ENCODE measurements around the gene NBEA.

NBEA gene

DNA sequence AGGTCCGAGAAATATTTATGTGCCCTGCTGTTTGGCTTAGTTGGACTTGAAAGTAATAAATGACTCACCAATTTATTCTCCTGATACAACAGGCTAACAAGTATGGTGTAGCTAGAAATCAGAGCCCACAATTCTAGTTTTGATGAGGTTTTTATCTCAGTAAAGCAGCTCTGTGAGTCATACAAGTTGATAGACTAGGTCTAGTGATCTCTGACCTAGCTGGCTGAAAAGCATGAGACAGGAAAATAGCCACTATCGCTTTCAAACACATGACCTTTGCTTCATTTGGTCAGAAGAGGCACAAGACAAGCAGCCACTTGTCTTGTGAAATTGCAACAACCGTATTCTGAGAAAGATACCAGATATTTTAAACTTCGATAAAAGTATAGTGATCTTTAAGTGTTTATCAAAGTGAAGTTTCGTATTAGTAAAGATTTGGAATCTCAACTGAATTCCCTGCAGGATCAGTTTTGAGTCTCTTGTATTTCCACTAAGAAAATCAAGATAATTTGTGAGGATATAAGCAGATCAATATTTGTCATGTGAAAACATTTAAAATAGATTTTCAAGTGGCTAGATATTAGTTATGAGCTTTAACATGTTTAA is 407.7 kb downstream of the NBEA start:
- no peak overlapping the region for H3K27ac ChIP-seq (replicated peaks)
- no peak for DNase-seq (ENCODE audit: low read depth in 1 of 2, low spot score in 1 of 2)
- H3K27me3 ChIP-seq (ENCODE audit: insufficient read depth, poor library complexity, severe bottlenecking), result no peaks in the 10 kb centered on the region
- H3K4me3 ChIP-seq (replicated peaks; ENCODE audit: insufficient read depth, low read length), result no peak overlapping the region
- TF ChIP-seq SPI1 (IDR thresholded peaks at IDR 0.05; ENCODE audit: borderline replicate concordance, low read depth) (no peak), POLR2AphosphoS5 (IDR thresholded peaks at IDR 0.05; ENCODE audit: low read depth) (no peak), GABPA (IDR thresholded peaks at IDR 0.05; ENCODE audit: low read depth) (no peak)
- TF ChIP-seq, protein P1, sequence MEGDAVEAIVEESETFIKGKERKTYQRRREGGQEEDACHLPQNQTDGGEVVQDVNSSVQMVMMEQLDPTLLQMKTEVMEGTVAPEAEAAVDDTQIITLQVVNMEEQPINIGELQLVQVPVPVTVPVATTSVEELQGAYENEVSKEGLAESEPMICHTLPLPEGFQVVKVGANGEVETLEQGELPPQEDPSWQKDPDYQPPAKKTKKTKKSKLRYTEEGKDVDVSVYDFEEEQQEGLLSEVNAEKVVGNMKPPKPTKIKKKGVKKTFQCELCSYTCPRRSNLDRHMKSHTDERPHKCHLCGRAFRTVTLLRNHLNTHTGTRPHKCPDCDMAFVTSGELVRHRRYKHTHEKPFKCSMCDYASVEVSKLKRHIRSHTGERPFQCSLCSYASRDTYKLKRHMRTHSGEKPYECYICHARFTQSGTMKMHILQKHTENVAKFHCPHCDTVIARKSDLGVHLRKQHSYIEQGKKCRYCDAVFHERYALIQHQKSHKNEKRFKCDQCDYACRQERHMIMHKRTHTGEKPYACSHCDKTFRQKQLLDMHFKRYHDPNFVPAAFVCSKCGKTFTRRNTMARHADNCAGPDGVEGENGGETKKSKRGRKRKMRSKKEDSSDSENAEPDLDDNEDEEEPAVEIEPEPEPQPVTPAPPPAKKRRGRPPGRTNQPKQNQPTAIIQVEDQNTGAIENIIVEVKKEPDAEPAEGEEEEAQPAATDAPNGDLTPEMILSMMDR (IDR thresholded peaks at IDR 0.05; ENCODE audit: insufficient read depth, low read length), result no peak
- TF ChIP-seq, protein P2, sequence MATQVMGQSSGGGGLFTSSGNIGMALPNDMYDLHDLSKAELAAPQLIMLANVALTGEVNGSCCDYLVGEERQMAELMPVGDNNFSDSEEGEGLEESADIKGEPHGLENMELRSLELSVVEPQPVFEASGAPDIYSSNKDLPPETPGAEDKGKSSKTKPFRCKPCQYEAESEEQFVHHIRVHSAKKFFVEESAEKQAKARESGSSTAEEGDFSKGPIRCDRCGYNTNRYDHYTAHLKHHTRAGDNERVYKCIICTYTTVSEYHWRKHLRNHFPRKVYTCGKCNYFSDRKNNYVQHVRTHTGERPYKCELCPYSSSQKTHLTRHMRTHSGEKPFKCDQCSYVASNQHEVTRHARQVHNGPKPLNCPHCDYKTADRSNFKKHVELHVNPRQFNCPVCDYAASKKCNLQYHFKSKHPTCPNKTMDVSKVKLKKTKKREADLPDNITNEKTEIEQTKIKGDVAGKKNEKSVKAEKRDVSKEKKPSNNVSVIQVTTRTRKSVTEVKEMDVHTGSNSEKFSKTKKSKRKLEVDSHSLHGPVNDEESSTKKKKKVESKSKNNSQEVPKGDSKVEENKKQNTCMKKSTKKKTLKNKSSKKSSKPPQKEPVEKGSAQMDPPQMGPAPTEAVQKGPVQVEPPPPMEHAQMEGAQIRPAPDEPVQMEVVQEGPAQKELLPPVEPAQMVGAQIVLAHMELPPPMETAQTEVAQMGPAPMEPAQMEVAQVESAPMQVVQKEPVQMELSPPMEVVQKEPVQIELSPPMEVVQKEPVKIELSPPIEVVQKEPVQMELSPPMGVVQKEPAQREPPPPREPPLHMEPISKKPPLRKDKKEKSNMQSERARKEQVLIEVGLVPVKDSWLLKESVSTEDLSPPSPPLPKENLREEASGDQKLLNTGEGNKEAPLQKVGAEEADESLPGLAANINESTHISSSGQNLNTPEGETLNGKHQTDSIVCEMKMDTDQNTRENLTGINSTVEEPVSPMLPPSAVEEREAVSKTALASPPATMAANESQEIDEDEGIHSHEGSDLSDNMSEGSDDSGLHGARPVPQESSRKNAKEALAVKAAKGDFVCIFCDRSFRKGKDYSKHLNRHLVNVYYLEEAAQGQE (IDR thresholded peaks at IDR 0.05; ENCODE audit: insufficient replicate concordance, low read depth), result no peak

DNA sequence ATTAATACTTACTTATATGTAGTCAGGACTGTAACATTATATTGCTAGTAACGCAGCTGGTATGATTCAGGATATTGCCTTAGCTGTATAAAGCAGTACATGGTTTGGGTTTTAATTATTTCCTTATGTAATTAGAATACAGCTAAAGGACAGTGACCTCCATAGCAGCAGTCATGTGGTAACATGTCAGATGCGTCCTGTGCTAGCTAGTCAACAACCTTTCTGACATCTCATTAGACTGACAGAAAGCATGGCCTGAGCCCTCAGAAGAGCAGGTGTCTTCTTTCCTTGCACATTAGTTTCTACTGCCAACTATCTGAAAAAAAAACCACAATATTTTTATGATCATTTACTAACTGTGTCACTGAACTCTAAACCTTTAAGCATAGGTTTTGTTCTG is 412.2 kb downstream of the NBEA start:
- DNase-seq (ENCODE audit: low read depth in 1 of 2, low spot score in 1 of 2), result no peak
- TF ChIP-seq SPI1 (IDR thresholded peaks at IDR 0.05; ENCODE audit: borderline replicate concordance, low read depth) (no peak), GABPA (IDR thresholded peaks at IDR 0.05; ENCODE audit: low read depth) (no peak), POLR2AphosphoS5 (IDR thresholded peaks at IDR 0.05; ENCODE audit: low read depth) (no peak)
- TF ChIP-seq, protein P1 (IDR thresholded peaks at IDR 0.05; ENCODE audit: insufficient read depth, low read length), result no peak
- TF ChIP-seq, protein P2 (IDR thresholded peaks at IDR 0.05; ENCODE audit: insufficient replicate concordance, low read depth), result no peak
- no peaks in the 10 kb centered on the region for H3K27me3 ChIP-seq (ENCODE audit: insufficient read depth, poor library complexity, severe bottlenecking)

DNA sequence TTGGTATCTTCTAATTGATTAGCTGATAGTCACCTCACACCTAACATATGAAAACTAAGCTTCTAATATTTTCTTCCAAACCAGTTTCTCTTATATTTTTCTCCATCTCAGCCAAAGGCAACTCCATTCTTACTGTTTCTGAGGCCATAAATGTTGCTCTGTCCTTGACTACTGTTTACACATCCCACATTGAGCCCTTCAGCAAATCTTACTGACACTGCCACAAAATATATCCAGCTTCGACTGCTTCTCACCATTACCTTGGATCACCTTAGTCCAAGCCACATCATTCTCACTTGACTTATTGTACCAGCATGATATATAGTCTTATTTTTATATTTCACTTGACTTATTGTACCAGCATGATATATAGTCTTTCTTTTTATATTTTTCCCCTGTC is 412.8 kb downstream of the NBEA start:
- H3K27ac ChIP-seq (replicated peaks), result no peak overlapping the region
- TF ChIP-seq SPI1 (IDR thresholded peaks at IDR 0.05; ENCODE audit: borderline replicate concordance, low read depth) (no peak), GABPA (IDR thresholded peaks at IDR 0.05; ENCODE audit: low read depth) (no peak), POLR2AphosphoS5 (IDR thresholded peaks at IDR 0.05; ENCODE audit: low read depth) (no peak)
- TF ChIP-seq, protein P2 (IDR thresholded peaks at IDR 0.05; ENCODE audit: insufficient replicate concordance, low read depth), result no peak
- TF ChIP-seq, protein P1 (IDR thresholded peaks at IDR 0.05; ENCODE audit: insufficient read depth, low read length), result no peak
- no peaks in the 10 kb centered on the region for H3K27me3 ChIP-seq (ENCODE audit: insufficient read depth, poor library complexity, severe bottlenecking)
- no peak overlapping the region for H3K4me3 ChIP-seq (replicated peaks; ENCODE audit: insufficient read depth, low read length)
- no peak for DNase-seq (ENCODE audit: low read depth in 1 of 2, low spot score in 1 of 2)

More for the DNA sequence above, 412.2 kb downstream of the NBEA start:
- Histone ChIP-seq H3K27ac (replicated peaks) (no peak overlapping the region), H3K4me3 (replicated peaks; ENCODE audit: insufficient read depth, low read length) (no peak overlapping the region)
